ENCODE results near the gene BMP5. TPM values are rescaled to one million over a fixed set of nuclear protein-coding genes. Genes with fewer than 3 reads are reported as not detected.

BMP5 gene
- total RNA-seq = 4.9 TPM

GRCh38 chr6:55875400-55875799 lies at the start of gene BMP5:
Gene BMP5 (minus strand): TSS chr6:55875590. CDS start chr6:55874865, 725 bp downstream.

